Esophagus muscularis mucosa (tissue), 4 donors: Measurements from ENCODE around the gene SLC17A9. TPM values are rescaled to one million over a fixed set of nuclear protein-coding genes. Genes with fewer than 3 reads are reported as not detected.
"Not testable (repeated sequence)": the region's sequence is repeated elsewhere in the genome, so short reads cannot be mapped to it uniquely, and the experiment has no call there.

Source experiments
- DNase-seq: peaks from one replicate; pipeline ENCODE4 v3.0.0-alpha.2; 2017; ENCODE audit errors: extremely low spot score
- H3K27ac ChIP-seq, 4 donors: fragments of 200-600 bp; sonication (generic); replicated peaks in 1 of 4; 1 replicate in 3 of 4; 2 replicates in 1 of 4; pipeline ENCODE4 v1.5.1; 2016 to 2019; ENCODE audit warnings: mild to moderate bottlenecking in 1 of 4
- H3K27me3 ChIP-seq, 4 donors: fragments of 200-600 bp; sonication (generic); one replicate each; pipeline versions ENCODE4 v1.5.1 to v1.6.0; 2016 to 2019
- H3K36me3 ChIP-seq, 4 donors: fragments of 200-600 bp; sonication (generic); one replicate each; pipeline ENCODE4 v1.5.1; 2016 to 2019
- H3K4me1 ChIP-seq, 4 donors: fragments of 200-600 bp; sonication (generic); one replicate each; pipeline ENCODE4 v1.5.1; 2016 to 2019
- H3K4me3 ChIP-seq, 4 donors: fragments of 200-600 bp; sonication (generic); 1 replicate in 2 of 4; 2 replicates in 2 of 4; pipeline ENCODE4 v1.5.1; 2016 to 2019; ENCODE audit warnings: mild to moderate bottlenecking in 4 of 4, moderate library complexity in 1 of 4
- H3K9me3 ChIP-seq, 4 donors: fragments of 200-600 bp; sonication (generic); 1 replicate in 3 of 4; 2 replicates in 1 of 4; pipeline ENCODE4 v1.5.1; 2016 to 2019
- CTCF ChIP-seq, 3 experiments: fragments of 200-600 bp in 2 of 3; fragments of 450-650 bp in 1 of 3; sonication (generic) in 2 of 3; IDR thresholded peaks; one replicate each; pipeline ENCODE4 v1.5.1; 2017 to 2019; ENCODE audit warnings: antibody characterized with exemption in 3 of 3, mild to moderate bottlenecking in 2 of 3, moderate library complexity in 1 of 3
- EP300 ChIP-seq: sonication (generic); formaldehyde crosslinking; IDR thresholded peaks from one replicate; pipeline ENCODE4 v1.6.1; 2017; ENCODE audit warnings: antibody characterized with exemption
- POLR2A ChIP-seq: fragments of 450-650 bp; IDR thresholded peaks from one replicate; pipeline ENCODE4 v1.6.1; 2017; ENCODE audit warnings: antibody characterized with exemption, moderate library complexity, mild to moderate bottlenecking, low read depth
- POLR2AphosphoS5 ChIP-seq, 2 donors: sonication (generic); formaldehyde crosslinking; IDR thresholded peaks; one replicate each; pipeline ENCODE4 v1.6.1; 2017; ENCODE audit warnings: antibody characterized with exemption in 2 of 2
- WGBS: methylation state at CpG from one replicate; pipeline ENCODE4 v1.1.5; 2018; 5-methylcytosine and 5-hydroxymethylcytosine counted together
- intact Hi-C: fragments of 100-400 bp; cut with DNase I; formaldehyde crosslinking; loops from one replicate; pipeline ENCODE4 v1.15.1; 2023
- total RNA-seq, 4 donors: library from RNA; depleted of rRNA; stranded (reverse); fragments of >200 nt; gene quantifications; one replicate each; pipeline versions ENCODE4 v1.1.0 to v1.2.1, GENCODE V29; 2016

Gene SLC17A9
- total RNA-seq, 4 donors from 2014 or later, result 2.2 to 5.2 (median 2.7) TPM

DNA sequence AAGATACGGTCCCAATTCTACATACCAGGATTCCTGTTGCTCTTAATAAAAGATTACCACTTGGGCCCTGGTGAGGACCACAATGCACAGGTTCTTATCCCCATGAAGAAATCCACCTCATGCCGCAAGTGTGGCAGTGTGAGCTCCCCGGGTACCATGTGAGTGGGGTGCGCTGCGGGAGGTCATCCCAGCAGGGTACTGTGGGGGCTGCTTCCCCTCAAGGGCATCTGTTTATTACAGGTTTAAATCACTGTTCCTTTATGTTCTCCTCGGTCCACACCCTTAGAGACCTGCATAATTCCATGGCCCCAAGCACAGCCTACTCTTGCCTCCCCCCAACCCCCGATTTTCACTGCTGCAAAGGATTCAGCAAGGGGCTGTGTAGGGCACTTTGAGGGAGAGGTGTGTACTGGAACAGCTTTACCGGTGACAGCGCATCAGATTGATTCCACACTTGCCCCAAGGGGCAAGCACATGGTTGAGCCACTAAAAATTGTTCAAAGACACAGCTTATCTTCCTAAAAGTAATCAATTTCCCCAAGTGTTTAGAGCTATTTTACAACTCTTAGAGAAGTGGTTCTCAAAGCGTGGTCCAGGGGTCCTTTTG, 32.4 kb upstream of the SLC17A9 start:
- Histone ChIP-seq H3K27ac (no peak overlapping the region), H3K9me3 (no peaks in the 10 kb centered on the region), H3K4me3 (no peak overlapping the region), H3K27me3 (no peaks in the 10 kb centered on the region), H3K36me3 (no peaks in the 10 kb centered on the region), H3K4me1 (peaks cover 95 to 100% (median 98%) of the 10 kb centered on the region in 4 donors)
- WGBS, result 71% methylated on average over 10 of the region's 10 CpGs
- no peak for DNase-seq
- intact Hi-C loops, result no loop called here
- no peak for TF ChIP-seq EP300
- no peak for TF ChIP-seq POLR2AphosphoS5 (IDR thresholded peaks at IDR 0.05)
- TF ChIP-seq CTCF (IDR thresholded peaks at IDR 0.05), result no peak
- TF ChIP-seq POLR2A, result no peak

DNA sequence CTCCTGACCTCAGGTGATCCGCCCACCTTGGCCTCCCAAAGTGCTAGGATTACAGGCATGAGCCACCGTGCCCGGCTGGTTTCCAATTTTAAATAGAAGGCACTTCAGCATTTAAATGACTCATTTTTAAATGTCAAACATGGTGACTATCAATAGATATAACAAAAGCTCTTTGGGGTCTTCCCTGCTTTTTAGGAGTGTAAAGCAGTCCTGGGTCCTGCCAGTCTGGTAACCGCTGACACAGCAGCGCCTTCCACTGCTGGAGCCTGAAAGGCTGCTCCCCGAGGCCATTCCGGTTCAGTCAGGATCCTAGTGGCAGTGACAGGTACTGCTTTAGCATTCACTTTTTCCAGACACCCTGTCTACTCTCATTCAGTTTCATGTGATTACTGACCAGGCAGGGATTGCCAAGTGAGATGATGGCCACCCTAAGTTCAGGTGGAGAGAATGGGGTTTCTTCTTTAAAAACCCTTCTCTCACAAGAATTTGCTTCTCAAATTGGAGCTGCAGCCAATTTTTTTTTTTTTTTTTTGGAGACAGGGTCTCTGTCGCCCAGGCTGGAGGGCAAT, 31.3 kb upstream of the SLC17A9 start:
- no peaks in the 10 kb centered on the region for H3K9me3 ChIP-seq
- H3K27me3 ChIP-seq, result no peaks in the 10 kb centered on the region
- H3K4me3 ChIP-seq, result no peak overlapping the region
- 42% methylated on average over 8 of the region's 8 CpGs for WGBS
- no peaks in the 10 kb centered on the region for H3K36me3 ChIP-seq
- H3K27ac ChIP-seq, result peak overlapping the region in 3 of 4 donors; percentile 3 to 48 (median 5)
- DNase-seq, result no peak
- H3K4me1 ChIP-seq, result peaks cover 87 to 93% (median 90%) of the 10 kb centered on the region in 4 donors
- intact Hi-C loops, result no loop called here
- peak in 1 of 2 donors; percentile 48 for TF ChIP-seq POLR2AphosphoS5 (IDR thresholded peaks at IDR 0.05)
- TF ChIP-seq CTCF (IDR thresholded peaks at IDR 0.05), result peak; percentile 23 to 66 (median 32)
- no peak for TF ChIP-seq EP300
- TF ChIP-seq POLR2A, result no peak

- WGBS, result 84% methylated on average over 14 of the region's 14 CpGs
- intact Hi-C loops, result no loop called here
- H3K4me3 ChIP-seq, result peak overlapping the region in 1 of 4 donors; percentile 19
- no peaks in the 10 kb centered on the region for H3K9me3 ChIP-seq
- TF ChIP-seq POLR2AphosphoS5 (IDR thresholded peaks at IDR 0.05) (no peak), EP300 (no peak)
- H3K4me1 ChIP-seq, result peaks cover 83 to 89% (median 88%) of the 10 kb centered on the region in 4 donors
- no peaks in the 10 kb centered on the region for H3K36me3 ChIP-seq
- H3K27me3 ChIP-seq, result no peaks in the 10 kb centered on the region
- DNase-seq, result no peak
- peak overlapping the region; percentile 95 to 98 (median 98) for H3K27ac ChIP-seq
Observed at GRCh38 chr20:62922451-62922921, 30.0 kb upstream of the SLC17A9 start.

DNA sequence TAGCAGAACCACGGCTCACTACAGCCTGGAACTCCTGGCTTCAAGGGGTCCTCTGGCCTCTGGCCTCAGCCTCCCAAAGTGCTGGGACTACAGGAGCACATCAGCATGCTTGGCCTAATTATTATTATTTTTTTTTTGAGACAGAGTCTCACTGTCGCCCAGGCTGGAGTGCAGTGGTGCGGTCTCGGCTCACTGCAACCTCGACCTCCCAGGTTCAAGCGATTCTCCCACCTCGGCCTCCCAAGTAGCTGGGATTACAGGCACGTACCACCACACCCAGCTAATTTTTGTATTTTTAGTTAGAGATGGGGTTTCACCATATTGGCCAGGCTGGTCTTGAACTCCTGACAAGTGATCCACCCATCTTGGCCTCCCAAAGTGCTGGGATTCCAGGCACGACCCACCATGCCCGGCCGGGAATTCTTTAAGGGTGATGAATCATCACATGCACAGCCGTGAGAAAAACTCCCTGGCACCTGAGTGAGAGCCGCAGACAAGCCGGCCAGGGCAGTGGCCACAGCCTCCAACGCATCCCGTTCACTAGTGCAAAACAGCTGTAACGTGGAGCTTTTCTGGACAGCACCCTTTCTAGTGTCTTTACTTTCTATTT, 29.3 kb upstream of the SLC17A9 start:
- H3K9me3 ChIP-seq, H3K27me3 ChIP-seq, DNase-seq, intact Hi-C loops, H3K36me3 ChIP-seq: not testable (repeated sequence)
- H3K27ac ChIP-seq, result peak overlapping the region; percentile 95 to 98 (median 98)
- H3K4me1 ChIP-seq, result peaks cover 83 to 89% (median 88%) of the 10 kb centered on the region in 4 donors
- TF ChIP-seq POLR2AphosphoS5 (IDR thresholded peaks at IDR 0.05), result peak; percentile 59 to 76
- WGBS, result 52% methylated on average over 17 of the region's 17 CpGs
- peak overlapping the region in 3 of 4 donors; percentile 11 to 94 (median 19) for H3K4me3 ChIP-seq

GRCh38 chr20:62923669-62924441, 28.7 kb upstream of the SLC17A9 start:
- Histone ChIP-seq H3K9me3 (no peaks in the 10 kb centered on the region), H3K27ac (peak overlapping the region; percentile 95 to 98 (median 98)), H3K27me3 (no peaks in the 10 kb centered on the region), H3K36me3 (no peaks in the 10 kb centered on the region), H3K4me3 (peak overlapping the region; percentile 79 to 97 (median 95)), H3K4me1 (peaks cover 82 to 89% (median 88%) of the 10 kb centered on the region in 4 donors)
- intact Hi-C loops, result no loop called here
- no peak for DNase-seq
- WGBS, result 48% methylated on average over 7 of the region's 7 CpGs
- no peak for TF ChIP-seq POLR2A
- TF ChIP-seq CTCF (IDR thresholded peaks at IDR 0.05), result no peak
- TF ChIP-seq EP300, result no peak
- no peak for TF ChIP-seq POLR2AphosphoS5 (IDR thresholded peaks at IDR 0.05)
